ENCODE measurements around the gene CPE.

- TF ChIP-seq, protein P1, sequence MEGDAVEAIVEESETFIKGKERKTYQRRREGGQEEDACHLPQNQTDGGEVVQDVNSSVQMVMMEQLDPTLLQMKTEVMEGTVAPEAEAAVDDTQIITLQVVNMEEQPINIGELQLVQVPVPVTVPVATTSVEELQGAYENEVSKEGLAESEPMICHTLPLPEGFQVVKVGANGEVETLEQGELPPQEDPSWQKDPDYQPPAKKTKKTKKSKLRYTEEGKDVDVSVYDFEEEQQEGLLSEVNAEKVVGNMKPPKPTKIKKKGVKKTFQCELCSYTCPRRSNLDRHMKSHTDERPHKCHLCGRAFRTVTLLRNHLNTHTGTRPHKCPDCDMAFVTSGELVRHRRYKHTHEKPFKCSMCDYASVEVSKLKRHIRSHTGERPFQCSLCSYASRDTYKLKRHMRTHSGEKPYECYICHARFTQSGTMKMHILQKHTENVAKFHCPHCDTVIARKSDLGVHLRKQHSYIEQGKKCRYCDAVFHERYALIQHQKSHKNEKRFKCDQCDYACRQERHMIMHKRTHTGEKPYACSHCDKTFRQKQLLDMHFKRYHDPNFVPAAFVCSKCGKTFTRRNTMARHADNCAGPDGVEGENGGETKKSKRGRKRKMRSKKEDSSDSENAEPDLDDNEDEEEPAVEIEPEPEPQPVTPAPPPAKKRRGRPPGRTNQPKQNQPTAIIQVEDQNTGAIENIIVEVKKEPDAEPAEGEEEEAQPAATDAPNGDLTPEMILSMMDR (IDR thresholded peaks at IDR 0.05; ENCODE audit: insufficient read depth, low read length) = no peak
- TF ChIP-seq REST (IDR thresholded peaks at IDR 0.05; ENCODE audit: insufficient replicate concordance, low read depth) (no peak), POLR2AphosphoS5 (IDR thresholded peaks at IDR 0.05; ENCODE audit: low read depth) (no peak)
Observed at GRCh38 chr4:165381821-165382373, 3.1 kb downstream of the CPE start.

Measured in HL-60 (cell line).